Activated T-cell treated with anti-CD3 and anti-CD28 coated beads for 48 hours (primary cell): ENCODE measurements around the gene TRNAU1AP.
"Not testable (repeated sequence)": the region's sequence is repeated elsewhere in the genome, so short reads cannot be mapped to it uniquely, and the experiment has no call there.

Experiments
- DNase-seq: peaks from one replicate; pipeline ENCODE4 v3.0.0-alpha.2; 2020; ENCODE audit warnings: low read depth

The TRNAU1AP gene

GRCh38 chr1:28577052-28577678, 24.3 kb downstream of the TRNAU1AP start:
- DNase-seq, result no peak

DNA sequence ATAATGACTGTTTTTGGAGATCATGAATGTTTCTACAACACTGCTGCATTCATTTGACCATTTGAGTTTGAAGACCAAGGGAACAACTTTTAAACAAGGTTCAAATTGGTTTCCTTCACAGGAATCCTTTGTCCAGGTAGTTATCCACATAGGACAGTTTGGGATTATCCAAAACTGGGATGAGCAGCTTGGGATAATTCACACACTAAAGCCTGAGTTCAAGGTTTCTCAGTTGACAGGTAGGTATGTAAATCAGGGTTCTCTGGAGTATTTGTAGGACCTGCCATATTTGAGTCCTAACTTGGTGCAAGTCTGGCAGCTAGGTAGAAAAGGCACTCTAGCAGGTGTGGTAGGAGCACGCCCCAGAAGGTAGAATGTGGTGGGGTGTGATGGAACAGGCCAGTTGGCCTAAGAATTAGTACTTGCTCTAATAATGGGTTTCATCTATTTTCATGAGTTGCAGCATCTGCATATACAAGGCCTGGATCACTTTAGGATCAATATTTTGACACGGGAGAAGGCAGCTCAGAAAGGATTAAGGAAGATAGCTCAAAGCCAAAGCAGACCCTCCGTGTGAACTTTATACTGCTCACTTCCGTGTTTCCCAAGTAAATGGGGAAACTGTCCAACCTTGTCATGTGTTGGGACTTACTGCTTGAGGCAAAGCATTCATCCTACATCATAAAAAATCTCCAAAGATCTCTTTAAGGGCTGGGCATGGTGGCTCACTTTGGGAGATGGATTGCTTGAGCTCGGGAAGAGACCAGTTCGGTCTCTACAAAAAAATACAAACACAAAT, 25.1 kb downstream of the TRNAU1AP start:
- no peak for DNase-seq

DNA sequence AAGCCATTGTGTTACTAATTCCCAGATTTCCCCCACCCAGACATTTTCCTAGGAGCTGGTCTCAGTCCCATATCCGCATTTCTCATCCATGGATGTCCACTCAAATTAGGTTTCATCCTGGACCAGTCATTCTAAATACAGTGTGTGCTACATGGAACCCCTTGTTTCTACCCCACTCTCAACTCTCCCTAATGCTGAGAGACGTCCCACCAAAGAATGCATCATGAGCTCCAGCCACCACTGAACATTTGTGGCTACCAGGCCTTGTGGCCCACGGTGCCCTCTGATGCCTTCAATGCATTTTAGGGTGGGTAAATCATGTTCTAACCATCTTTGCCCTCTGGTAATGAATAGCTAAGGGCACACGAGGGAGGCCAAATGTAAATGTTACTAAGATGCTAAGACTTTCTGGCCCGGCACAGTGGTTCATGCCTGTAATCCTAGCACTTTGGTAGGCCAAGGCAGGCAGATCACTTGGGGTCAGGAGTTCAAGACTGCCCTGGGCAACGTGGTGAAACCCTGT, 25.9 kb downstream of the TRNAU1AP start:
- DNase-seq, result no peak

DNA sequence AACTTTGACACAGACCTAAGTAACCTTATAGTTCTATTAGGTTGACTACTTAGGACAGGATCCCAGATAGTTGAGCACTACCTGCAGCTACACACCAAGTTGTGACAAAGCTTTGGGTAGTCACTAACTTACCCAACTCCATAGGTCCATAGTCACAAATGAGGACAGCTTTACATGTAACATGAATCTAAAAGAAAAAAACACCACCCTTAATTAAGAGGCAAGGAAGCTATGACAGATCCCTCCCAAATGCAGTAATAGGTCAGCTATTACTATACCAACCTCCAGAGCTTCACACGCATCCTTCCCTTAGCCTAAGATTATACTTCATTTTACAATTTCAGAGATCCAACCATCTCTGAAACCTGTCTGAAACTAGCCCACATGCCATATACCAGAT, 26.5 kb downstream of the TRNAU1AP start:
- no peak for DNase-seq

GRCh38 chr1:28580722-28581530, 28.0 kb downstream of the TRNAU1AP start:
- no peak for DNase-seq

DNA sequence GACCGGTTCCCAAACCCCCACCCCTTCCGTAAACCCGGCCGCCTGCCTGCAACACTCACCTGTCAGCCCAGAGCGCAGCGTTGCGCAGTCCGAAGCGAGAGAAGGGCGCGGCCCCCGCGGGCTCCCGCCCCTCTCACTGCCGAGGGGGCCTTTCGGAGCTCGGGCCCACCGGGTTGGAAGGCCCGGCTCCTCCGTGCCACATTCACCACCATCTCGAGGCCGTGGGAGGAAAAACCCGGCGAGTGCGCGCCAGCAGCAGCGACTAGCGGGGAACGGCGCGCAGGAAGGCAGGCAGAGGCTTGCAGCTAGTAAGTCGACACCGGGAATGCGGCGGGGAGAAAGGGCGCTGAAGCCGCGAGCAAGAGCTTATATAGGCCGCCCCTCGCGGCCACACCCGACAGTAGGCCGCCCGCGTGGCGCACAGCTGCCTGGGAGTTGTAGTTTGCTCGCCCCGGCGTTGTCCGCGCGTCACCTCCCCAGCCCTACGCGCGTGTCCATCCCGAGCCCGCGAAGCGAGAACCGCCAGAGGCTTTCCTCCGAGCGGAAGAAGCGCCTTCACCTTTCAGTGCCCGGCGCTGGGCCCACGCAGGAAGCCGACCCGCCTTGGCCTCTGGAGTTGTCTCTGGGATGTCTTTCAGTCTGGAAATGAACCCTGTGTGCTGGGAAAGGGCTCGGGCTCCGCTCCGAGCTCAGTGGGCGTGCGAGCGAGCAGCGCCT, 28.8 kb downstream of the TRNAU1AP start:
- peak; percentile 94 for DNase-seq

DNA sequence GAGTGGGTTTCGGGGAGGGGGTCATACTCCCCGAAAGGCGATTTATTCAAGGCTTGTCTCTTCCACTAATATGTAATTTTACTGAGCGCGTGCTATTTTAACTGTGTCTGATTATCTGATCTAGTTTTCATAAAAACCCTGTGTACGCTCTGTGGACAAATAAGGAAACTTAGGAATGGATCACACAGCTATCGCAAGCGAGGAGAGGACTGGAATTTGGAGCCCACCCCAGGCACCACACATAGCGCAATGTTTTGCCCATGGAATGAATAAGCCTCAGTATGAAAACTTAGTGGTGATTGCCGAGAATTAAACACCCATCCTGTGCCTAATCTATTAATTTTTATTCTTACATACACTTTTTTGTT, 29.3 kb downstream of the TRNAU1AP start:
- DNase-seq, result no peak

DNA sequence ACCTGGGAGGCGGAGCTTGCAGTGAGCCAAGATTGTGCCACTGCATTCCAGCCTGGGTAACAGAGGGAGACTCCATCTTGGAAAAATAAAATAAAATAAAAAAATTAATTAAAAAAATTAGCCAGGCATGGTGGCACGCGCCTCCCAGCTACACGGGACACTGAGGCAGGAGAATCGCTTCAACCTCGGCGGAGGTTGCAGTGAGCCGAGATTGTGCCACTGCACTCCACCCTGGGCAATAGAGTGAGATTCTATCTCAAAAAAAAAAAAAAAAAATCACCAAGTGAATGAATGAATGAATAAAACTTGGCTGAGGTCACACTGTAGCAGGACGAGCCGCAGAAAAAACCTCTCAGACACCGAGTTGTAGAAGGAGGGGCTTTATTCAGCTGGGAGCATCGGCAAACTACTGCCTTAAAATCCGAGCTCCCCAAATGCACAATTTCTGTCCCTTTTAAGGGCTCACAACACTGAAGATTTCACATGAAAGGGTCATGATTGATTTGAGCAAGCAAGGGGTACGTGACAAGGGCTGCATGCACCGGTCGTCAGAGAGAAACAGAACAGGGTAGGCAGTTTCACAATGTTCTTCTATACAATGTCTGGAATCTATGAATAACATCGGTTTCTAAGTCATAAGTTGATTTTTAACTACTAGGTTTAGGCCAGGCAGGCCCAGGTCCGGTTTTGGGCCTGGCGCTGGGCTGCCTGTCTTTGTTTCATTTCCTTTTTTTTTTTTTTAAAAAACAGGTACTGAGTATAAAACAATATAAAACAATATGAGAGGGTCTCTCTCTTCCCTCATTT, 33.9 kb downstream of the TRNAU1AP start:
- not testable (repeated sequence) for DNase-seq

GRCh38 chr1:28591708-28592320, 38.9 kb downstream of the TRNAU1AP start, which contains the start of gene RAB42:
Gene RAB42, plus strand, starts transcription at chr1:28592265. Its CDS starts 247 bp downstream, at chr1:28592512.
- no peak for DNase-seq

- no peak for DNase-seq
These were observed 39.6 kb downstream of the TRNAU1AP start for GRCh38 chr1:28592321-28593071.

- DNase-seq, result not testable (repeated sequence)
These were observed 41.1 kb downstream of the TRNAU1AP start for GRCh38 chr1:28593988-28594356.

- DNase-seq, result not testable (repeated sequence)
These were observed 42.0 kb downstream of the TRNAU1AP start for GRCh38 chr1:28594686-28595411.

DNA sequence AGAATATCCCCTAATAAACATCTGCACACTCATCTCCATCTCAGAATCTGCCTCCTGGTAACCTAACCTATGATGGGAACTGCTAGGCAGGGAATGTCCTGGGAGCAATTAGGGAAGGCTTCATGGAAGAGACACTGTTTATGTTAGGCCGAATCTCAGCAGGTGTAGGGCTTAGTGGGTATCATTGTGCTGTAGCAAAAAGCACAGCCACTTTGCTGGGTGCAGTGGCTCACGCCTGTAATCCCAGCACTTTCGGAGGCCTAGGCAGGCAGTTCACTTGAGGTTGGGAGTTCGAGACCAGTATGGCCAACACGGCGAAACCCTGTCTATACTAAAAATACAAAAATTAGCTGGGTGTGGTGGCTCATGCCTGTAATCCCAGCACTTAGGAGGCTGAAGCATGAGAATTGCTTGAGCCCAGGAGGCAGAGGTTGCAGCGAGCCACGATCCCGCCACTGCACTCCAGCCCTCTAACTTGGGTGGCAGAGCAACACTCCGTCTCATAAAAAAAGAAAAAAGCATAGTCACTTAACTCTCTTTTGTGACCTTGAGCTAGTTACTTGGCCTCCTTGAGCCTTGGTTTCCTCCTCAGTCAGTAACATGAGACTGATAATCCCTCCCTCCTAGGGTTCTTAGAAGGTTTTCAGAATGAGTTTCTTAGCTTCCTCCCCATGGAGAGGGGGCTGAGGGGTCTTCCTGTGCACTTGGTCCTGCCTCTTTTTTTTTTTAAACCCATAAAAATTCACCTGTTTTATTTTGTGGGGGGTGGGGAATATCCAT, 42.7 kb downstream of the TRNAU1AP start:
- no peak for DNase-seq

DNA sequence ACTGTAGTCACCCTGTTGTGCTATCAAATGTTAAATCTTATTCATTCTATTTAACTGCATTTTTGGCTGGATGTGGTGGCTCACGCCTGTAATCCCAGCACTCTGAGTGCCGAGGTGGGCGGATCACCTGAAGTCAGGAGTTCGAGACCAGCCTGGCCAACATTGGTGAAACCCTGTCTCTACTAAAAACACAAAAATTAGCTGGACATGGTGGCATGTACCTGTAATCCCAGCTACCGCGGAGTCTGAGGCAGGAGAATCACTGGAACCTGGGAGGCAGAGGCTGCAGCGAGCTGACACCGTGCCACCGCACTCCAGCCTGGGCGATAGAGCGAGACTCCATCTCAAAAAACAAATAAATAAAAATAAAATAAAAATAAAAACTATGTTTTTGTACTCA, 43.4 kb downstream of the TRNAU1AP start:
- DNase-seq, result not testable (repeated sequence)

DNA sequence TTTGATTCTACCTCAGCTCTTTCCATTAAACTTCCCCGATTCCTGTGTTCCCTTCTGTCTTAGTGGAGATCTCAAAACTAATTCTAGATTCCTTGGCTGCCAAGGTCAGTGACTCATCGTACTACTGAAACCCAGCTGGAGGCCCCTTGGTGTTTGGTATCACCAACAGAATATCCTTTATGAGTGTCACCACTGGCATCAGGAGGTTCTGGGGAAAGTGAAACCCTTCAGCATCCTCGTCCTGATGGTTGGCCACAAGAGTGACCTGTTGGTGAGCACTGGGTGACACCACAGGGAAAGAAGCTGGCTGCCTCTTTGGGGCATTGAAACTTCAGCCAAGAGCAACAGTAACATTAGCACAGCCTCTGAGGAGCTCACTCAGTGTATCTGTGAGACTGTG, 48.8 kb downstream of the TRNAU1AP start:
- DNase-seq, result no peak

- DNase-seq, result no peak
These were observed 49.9 kb downstream of the TRNAU1AP start for GRCh38 chr1:28602536-28603439.

DNA sequence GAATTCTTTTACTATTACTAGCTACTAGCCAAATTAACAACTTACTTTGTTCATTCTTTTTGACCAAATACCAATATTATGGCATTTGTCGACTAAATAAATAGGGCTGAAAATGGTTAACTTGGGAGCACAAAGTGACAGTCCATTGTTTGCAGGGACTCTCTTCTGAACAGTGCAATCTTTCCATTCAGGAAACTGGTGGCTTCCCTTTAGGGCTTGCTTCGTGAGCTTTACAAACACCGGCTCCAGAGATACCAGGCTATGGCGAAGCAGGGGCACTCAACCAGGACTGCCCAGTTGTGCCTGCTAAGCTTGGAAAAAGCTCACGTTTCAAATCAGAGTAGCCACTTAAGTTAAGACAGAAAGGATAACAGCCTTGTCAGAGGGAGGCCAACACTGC, 51.5 kb downstream of the TRNAU1AP start:
- DNase-seq, result no peak
